ENCODE results near the gene RPS26. TPM values are rescaled to one million over a fixed set of nuclear protein-coding genes. Genes with fewer than 3 reads are reported as not detected.

Gene RPS26
- total and polyA plus RNA-seq, 2 of the 13 experiments (the other 11 are each of a cell fraction or from before 2014, with no cell fraction given), result 150 to 421 TPM

DNA sequence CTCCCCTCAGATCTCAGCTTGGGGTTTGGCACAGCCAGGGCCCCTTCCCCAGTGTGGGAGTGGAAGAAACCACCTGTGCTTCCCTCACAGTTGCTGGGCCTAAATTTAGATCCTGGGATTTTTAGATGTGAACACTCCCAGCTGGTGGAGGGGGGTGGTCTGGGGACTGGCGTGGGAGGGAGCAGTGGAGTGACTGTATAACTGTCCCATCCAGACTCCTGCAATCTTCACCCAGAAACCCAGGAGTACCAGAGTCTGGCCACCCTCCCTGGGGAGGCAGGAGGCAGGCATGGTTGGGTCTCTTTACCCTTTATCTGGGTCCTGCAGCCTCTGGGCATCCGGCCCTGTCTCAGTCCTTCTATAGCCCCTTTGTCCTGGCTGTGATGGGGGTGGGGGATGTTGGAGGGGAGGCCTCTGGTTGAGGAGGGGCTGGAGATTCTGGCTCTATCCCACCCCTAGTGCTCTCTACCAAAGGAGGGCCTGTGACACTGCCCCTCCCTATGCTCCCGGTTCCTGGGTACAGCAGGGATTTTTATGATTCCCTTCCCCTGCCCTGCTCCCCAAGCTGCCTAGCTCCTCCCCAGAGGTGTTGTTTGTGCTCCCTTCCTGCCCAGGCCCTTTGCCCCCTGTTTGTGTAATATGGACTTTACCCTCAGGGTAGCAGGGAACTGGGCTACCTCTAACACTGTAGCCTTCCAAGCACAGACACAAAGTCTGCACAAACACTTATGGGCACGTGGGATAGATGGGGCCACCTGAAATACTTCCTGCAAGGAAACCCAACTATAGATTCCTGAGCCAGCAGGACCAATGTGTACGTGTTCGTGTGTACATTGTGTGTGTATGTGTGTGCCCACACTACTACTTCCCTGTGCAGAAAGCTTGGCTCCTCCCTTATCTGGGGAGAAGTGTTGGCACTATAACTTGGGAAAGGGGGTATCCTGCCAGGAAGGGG, 40.0 kb downstream of the RPS26 start (continued):
- TF ChIP-seq, protein P1, sequence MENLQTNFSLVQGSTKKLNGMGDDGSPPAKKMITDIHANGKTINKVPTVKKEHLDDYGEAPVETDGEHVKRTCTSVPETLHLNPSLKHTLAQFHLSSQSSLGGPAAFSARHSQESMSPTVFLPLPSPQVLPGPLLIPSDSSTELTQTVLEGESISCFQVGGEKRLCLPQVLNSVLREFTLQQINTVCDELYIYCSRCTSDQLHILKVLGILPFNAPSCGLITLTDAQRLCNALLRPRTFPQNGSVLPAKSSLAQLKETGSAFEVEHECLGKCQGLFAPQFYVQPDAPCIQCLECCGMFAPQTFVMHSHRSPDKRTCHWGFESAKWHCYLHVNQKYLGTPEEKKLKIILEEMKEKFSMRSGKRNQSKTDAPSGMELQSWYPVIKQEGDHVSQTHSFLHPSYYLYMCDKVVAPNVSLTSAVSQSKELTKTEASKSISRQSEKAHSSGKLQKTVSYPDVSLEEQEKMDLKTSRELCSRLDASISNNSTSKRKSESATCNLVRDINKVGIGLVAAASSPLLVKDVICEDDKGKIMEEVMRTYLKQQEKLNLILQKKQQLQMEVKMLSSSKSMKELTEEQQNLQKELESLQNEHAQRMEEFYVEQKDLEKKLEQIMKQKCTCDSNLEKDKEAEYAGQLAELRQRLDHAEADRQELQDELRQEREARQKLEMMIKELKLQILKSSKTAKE (CRISPR knock-in tag; IDR thresholded peaks at IDR 0.05; ENCODE audit: borderline replicate concordance), result peak; percentile 99
- TF ChIP-seq, protein P2, sequence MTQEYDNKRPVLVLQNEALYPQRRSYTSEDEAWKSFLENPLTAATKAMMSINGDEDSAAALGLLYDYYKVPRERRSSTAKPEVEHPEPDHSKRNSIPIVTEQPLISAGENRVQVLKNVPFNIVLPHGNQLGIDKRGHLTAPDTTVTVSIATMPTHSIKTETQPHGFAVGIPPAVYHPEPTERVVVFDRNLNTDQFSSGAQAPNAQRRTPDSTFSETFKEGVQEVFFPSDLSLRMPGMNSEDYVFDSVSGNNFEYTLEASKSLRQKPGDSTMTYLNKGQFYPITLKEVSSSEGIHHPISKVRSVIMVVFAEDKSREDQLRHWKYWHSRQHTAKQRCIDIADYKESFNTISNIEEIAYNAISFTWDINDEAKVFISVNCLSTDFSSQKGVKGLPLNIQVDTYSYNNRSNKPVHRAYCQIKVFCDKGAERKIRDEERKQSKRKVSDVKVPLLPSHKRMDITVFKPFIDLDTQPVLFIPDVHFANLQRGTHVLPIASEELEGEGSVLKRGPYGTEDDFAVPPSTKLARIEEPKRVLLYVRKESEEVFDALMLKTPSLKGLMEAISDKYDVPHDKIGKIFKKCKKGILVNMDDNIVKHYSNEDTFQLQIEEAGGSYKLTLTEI (CRISPR knock-in tag; conservative IDR thresholded peaks at IDR 0.05), result no peak
- peak; percentile 87; the same call in 1 of the 2 replicates for TF ChIP-seq ZNF780A (CRISPR knock-in tag; IDR thresholded peaks at IDR 0.05)
- TF ChIP-seq, protein P3, sequence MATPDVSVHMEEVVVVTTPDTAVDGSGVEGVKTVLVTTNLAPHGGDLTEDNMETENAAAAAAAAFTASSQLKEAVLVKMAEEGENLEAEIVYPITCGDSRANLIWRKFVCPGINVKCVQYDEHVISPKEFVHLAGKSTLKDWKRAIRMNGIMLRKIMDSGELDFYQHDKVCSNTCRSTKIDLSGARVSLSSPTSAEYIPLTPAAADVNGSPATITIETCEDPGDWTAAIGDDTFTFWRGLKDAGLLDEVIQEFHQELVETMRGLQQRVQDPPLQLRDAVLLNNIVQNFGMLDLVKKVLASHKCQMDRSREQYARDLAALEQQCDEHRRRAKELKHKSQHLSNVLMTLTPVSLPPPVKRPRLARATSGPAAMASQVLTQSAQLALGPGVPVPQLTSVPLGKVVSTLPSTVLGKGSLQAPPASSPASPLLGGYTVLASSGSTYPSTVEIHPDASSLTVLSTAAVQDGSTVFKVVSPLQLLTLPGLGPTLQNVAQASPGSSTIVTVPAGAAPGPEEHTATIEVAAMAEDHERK (CRISPR knock-in tag; IDR thresholded peaks at IDR 0.05; ENCODE audit: low read depth), result peak; percentile 34; the same call in 1 of the 2 replicates
- TF ChIP-seq ZNF749 (CRISPR knock-in tag; IDR thresholded peaks at IDR 0.05; ENCODE audit: borderline replicate concordance), result no peak; the same call in 1 of the 2 replicates
- TF ChIP-seq ZFP36L2 (CRISPR knock-in tag; IDR thresholded peaks at IDR 0.05), result no peak
- no peak for TF ChIP-seq GPN1 (CRISPR knock-in tag; IDR thresholded peaks at IDR 0.05; ENCODE audit: borderline replicate concordance)
- TF ChIP-seq NFIC (IDR thresholded peaks at IDR 0.05; ENCODE audit: low read length), result peak; percentile 91
- no peak for TF ChIP-seq SCMH1 (CRISPR knock-in tag; IDR thresholded peaks at IDR 0.05; ENCODE audit: borderline replicate concordance)
- TF ChIP-seq NFRKB (IDR thresholded peaks at IDR 0.05), result no peak
- TF ChIP-seq ZNF264 (CRISPR knock-in tag; IDR thresholded peaks at IDR 0.05), result peak; percentile 93
- TF ChIP-seq ZNF567 (CRISPR knock-in tag; IDR thresholded peaks at IDR 0.05; ENCODE audit: borderline replicate concordance), result 0 out of 2 replicates have a peak, but pooled peaks have one; percentile 54
- no peak; the same call in 1 of the 2 replicates for TF ChIP-seq EHMT2 (IDR thresholded peaks at IDR 0.05; ENCODE audit: borderline replicate concordance, low read depth, low read length)
- TF ChIP-seq, protein P4, sequence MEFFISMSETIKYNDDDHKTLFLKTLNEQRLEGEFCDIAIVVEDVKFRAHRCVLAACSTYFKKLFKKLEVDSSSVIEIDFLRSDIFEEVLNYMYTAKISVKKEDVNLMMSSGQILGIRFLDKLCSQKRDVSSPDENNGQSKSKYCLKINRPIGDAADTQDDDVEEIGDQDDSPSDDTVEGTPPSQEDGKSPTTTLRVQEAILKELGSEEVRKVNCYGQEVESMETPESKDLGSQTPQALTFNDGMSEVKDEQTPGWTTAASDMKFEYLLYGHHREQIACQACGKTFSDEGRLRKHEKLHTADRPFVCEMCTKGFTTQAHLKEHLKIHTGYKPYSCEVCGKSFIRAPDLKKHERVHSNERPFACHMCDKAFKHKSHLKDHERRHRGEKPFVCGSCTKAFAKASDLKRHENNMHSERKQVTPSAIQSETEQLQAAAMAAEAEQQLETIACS (CRISPR knock-in tag; IDR thresholded peaks at IDR 0.05), result no peak
- TF ChIP-seq PITX1 (CRISPR knock-in tag; IDR thresholded peaks at IDR 0.05), result peak; percentile 96
- TF ChIP-seq ZNF597 (CRISPR knock-in tag; IDR thresholded peaks at IDR 0.05), result no peak
- peak; percentile 90 for TF ChIP-seq MED8 (CRISPR knock-in tag; IDR thresholded peaks at IDR 0.05; ENCODE audit: insufficient replicate concordance)
- TF ChIP-seq KAT7 (CRISPR knock-in tag; IDR thresholded peaks at IDR 0.05; ENCODE audit: borderline replicate concordance), result no peak; the same call in 1 of the 2 replicates
- TF ChIP-seq, protein P5, sequence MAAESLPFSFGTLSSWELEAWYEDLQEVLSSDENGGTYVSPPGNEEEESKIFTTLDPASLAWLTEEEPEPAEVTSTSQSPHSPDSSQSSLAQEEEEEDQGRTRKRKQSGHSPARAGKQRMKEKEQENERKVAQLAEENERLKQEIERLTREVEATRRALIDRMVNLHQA (CRISPR knock-in tag; IDR thresholded peaks at IDR 0.05), result no peak
- no peak for TF ChIP-seq ZNF33A (CRISPR knock-in tag; IDR thresholded peaks at IDR 0.05; ENCODE audit: borderline replicate concordance)
